Right atrium auricular region (tissue), 2 donors: ENCODE measurements around the gene CKM. TPM values are rescaled to one million over a fixed set of nuclear protein-coding genes. Genes with fewer than 3 reads are reported as not detected.

Experiments used
- DNase-seq: peaks from one replicate; pipeline ENCODE4 v3.0.0-alpha.2; 2019; ENCODE audit warnings: low spot score
- H3K27ac ChIP-seq, 2 donors: fragments of 200-600 bp; sonication (generic); 1 replicate in 1 of 2; 2 replicates in 1 of 2; pipeline ENCODE4 v1.5.1; 2016 to 2019
- H3K27me3 ChIP-seq, 2 donors: fragments of 200-600 bp; sonication (generic); one replicate each; pipeline versions ENCODE4 v1.5.1 to v1.6.0; 2017 to 2019
- H3K36me3 ChIP-seq: fragments of 200-600 bp; sonication (generic); one replicate; pipeline ENCODE4 v1.5.1; 2016
- H3K4me1 ChIP-seq, 2 donors: fragments of 200-600 bp; sonication (generic); one replicate each; pipeline versions ENCODE4 v1.5.1 to v1.6.0; 2017 to 2019
- H3K4me3 ChIP-seq, 2 donors: fragments of 200-600 bp; sonication (generic); 1 replicate in 1 of 2; 2 replicates in 1 of 2; pipeline ENCODE4 v1.5.1; 2017 to 2019; ENCODE audit warnings: mild to moderate bottlenecking in 1 of 2, moderate library complexity in 1 of 2
- H3K9me3 ChIP-seq, 2 donors: fragments of 200-600 bp; sonication (generic); one replicate each; pipeline ENCODE4 v1.5.1; 2019
- CTCF ChIP-seq, 2 donors: fragments of 200-600 bp; sonication (generic); IDR thresholded peaks; one replicate each; pipeline ENCODE4 v1.5.1; 2019; ENCODE audit warnings: antibody characterized with exemption in 2 of 2
- total RNA-seq, 2 donors: library from RNA; depleted of rRNA; stranded (reverse); fragments of >200 nt; gene quantifications; one replicate each; pipeline ENCODE4 v1.1.0, GENCODE V29; 2016

Gene CKM
- total RNA-seq, 2 donors from 2014 or later: 3,033 to 6,121 TPM

- no peaks in the 10 kb centered on the region for H3K27me3 ChIP-seq
- no peaks in the 10 kb centered on the region for H3K4me1 ChIP-seq
- no peaks in the 10 kb centered on the region for H3K9me3 ChIP-seq
- TF ChIP-seq CTCF (IDR thresholded peaks at IDR 0.05): no peak
- H3K27ac ChIP-seq: no peak overlapping the region
- peaks cover 17% of the 10 kb centered on the region for H3K36me3 ChIP-seq
- H3K4me3 ChIP-seq: no peak overlapping the region
- no peak for DNase-seq
Measured at GRCh38 chr19:45356760-45357444, 34.2 kb upstream of the CKM start.

GRCh38 chr19:45355910-45356309 lies 33.2 kb upstream of the CKM start:
- Histone ChIP-seq H3K9me3 (no peaks in the 10 kb centered on the region), H3K27me3 (no peaks in the 10 kb centered on the region), H3K27ac (no peak overlapping the region), H3K4me3 (no peak overlapping the region), H3K4me1 (no peaks in the 10 kb centered on the region), H3K36me3 (peaks cover 26% of the 10 kb centered on the region)
- TF ChIP-seq CTCF (IDR thresholded peaks at IDR 0.05): no peak
- DNase-seq: no peak

- Histone ChIP-seq H3K4me1 (no peaks in the 10 kb centered on the region), H3K36me3 (peaks cover 27% of the 10 kb centered on the region), H3K27ac (no peak overlapping the region), H3K4me3 (no peak overlapping the region), H3K27me3 (no peaks in the 10 kb centered on the region), H3K9me3 (no peaks in the 10 kb centered on the region)
- no peak for DNase-seq
- no peak for TF ChIP-seq CTCF (IDR thresholded peaks at IDR 0.05)
Measured at GRCh38 chr19:45355402-45355801, 32.7 kb upstream of the CKM start.

- no peaks in the 10 kb centered on the region for H3K4me1 ChIP-seq
- TF ChIP-seq CTCF (IDR thresholded peaks at IDR 0.05): no peak
- no peak overlapping the region for H3K27ac ChIP-seq
- H3K4me3 ChIP-seq: no peak overlapping the region
- no peaks in the 10 kb centered on the region for H3K27me3 ChIP-seq
- no peak for DNase-seq
- H3K9me3 ChIP-seq: no peaks in the 10 kb centered on the region
- peaks cover 27% of the 10 kb centered on the region for H3K36me3 ChIP-seq
Measured at GRCh38 chr19:45354241-45354842, 31.7 kb upstream of the CKM start.

GRCh38 chr19:45352914-45353796 lies 30.5 kb upstream of the CKM start:
- no peaks in the 10 kb centered on the region for H3K4me1 ChIP-seq
- no peak for TF ChIP-seq CTCF (IDR thresholded peaks at IDR 0.05)
- no peak overlapping the region for H3K4me3 ChIP-seq
- no peak overlapping the region for H3K27ac ChIP-seq
- H3K27me3 ChIP-seq: no peaks in the 10 kb centered on the region
- H3K36me3 ChIP-seq: peaks cover 27% of the 10 kb centered on the region
- no peak for DNase-seq
- H3K9me3 ChIP-seq: no peaks in the 10 kb centered on the region
